IPS DF 4.7 (cell line): ENCODE data around the gene POMT2.

Experiments used
- DNase-seq: peaks from one replicate; pipeline ENCODE4 v3.0.0-alpha.2; 2013; ENCODE audit warnings: low spot score; ENCODE audit errors: extremely low read depth

Gene POMT2

GRCh38 chr14:77268989-77269600 is 51.6 kb downstream of the POMT2 start:
- DNase-seq = no peak

GRCh38 chr14:77267937-77268699 is 52.6 kb downstream of the POMT2 start:
- no peak for DNase-seq

- no peak for DNase-seq
Measured at GRCh38 chr14:77266336-77266735, 54.3 kb downstream of the POMT2 start.

- DNase-seq = no peak
Measured at GRCh38 chr14:77265561-77266335, 54.9 kb downstream of the POMT2 start.

- no peak for DNase-seq
Measured at GRCh38 chr14:77265187-77265515, 55.5 kb downstream of the POMT2 start.

- DNase-seq = no peak
Measured at GRCh38 chr14:77264466-77265186, 56.1 kb downstream of the POMT2 start.

- DNase-seq = no peak
Measured at GRCh38 chr14:77260631-77261030, 60.1 kb downstream of the POMT2 start.

GRCh38 chr14:77260199-77260598 is 60.5 kb downstream of the POMT2 start:
- DNase-seq = no peak

GRCh38 chr14:77259025-77259715 is 61.5 kb downstream of the POMT2 start:
- DNase-seq = no peak

- no peak for DNase-seq
Measured at GRCh38 chr14:77258566-77258965, 62.1 kb downstream of the POMT2 start.

- DNase-seq = no peak
Measured at GRCh38 chr14:77257700-77258099, 63.0 kb downstream of the POMT2 start.

- no peak for DNase-seq
Measured at GRCh38 chr14:77256694-77257093, 64.0 kb downstream of the POMT2 start.

- DNase-seq = no peak
Measured at GRCh38 chr14:77253333-77254190, 67.1 kb downstream of the POMT2 start.

- no peak for DNase-seq
Measured at GRCh38 chr14:77251870-77252269, 68.8 kb downstream of the POMT2 start.

GRCh38 chr14:77250927-77251326 is 69.8 kb downstream of the POMT2 start:
- no peak for DNase-seq

- no peak for DNase-seq
Measured at GRCh38 chr14:77249286-77249685, 71.4 kb downstream of the POMT2 start.

- no peak for DNase-seq
Measured at GRCh38 chr14:77248666-77249065, 72.0 kb downstream of the POMT2 start.

- no peak for DNase-seq
Measured at GRCh38 chr14:77246784-77247183, 73.9 kb downstream of the POMT2 start.

- no peak for DNase-seq
Measured at GRCh38 chr14:77245820-77246219, 74.9 kb downstream of the POMT2 start.

- DNase-seq = no peak
Measured at GRCh38 chr14:77243853-77244252, 76.8 kb downstream of the POMT2 start.
